Panc1 (cell line): Measurements from ENCODE around the gene WWOX. TPM values are rescaled to one million over a fixed set of nuclear protein-coding genes. Genes with fewer than 3 reads are reported as not detected.

Source experiments
- ATAC-seq: fragments of 200-7000 bp; cut with Tn5 transposase; 2 replicates; pipeline ENCODE4 v1.9.1; 2020; ENCODE audit warnings: mild to moderate bottlenecking, moderate library complexity
- BruUV-seq: library from RNA; stranded (reverse); fragments of 400-500 nt; replicated peaks from 2 replicates; lab custom pipeline; 2021; lab: Mats Ljungman, UMichigan
- CTCF ChIA-PET: fragments of 300-600 bp; sonication (Branson Sonifier 250); formaldehyde crosslinking; loops from one replicate; lab custom pipeline; 2022; ENCODE audit warnings: antibody characterized with exemption; lab: Charles Lee
- POLR2A ChIA-PET: fragments of 300-600 bp; sonication (Branson Sonifier 250); formaldehyde crosslinking; loops from one replicate; lab custom pipeline; 2022; ENCODE audit warnings: antibody characterized with exemption; lab: Charles Lee
- DNase-seq: peaks from one replicate; pipeline ENCODE4 v3.0.0-alpha.2; 2010; ENCODE audit warnings: low read depth, low spot score
- H3K27ac ChIP-seq: 2 replicates; pipeline ENCODE4 v1.5.1; 2011; ENCODE audit warnings: mild to moderate bottlenecking, low read length, inconsistent platforms
- H3K27me3 ChIP-seq: fragments of 200-500 bp; sonication (Bioruptor generic); 2 replicates; pipeline ENCODE4 v1.6.0; 2014; ENCODE audit warnings: low read length, inconsistent platforms; ENCODE audit not compliant: control insufficient read depth, insufficient read depth
- H3K36me3 ChIP-seq: fragments of 200-500 bp; sonication (Bioruptor generic); 2 replicates; pipeline ENCODE4 v1.5.1; 2014; ENCODE audit warnings: inconsistent platforms, mild to moderate bottlenecking, low read length, moderate library complexity; ENCODE audit not compliant: control insufficient read depth, insufficient read depth
- H3K4me1 ChIP-seq: 2 replicates; pipeline ENCODE4 v1.5.1; 2011; ENCODE audit warnings: inconsistent platforms, mild to moderate bottlenecking, low read length, moderate library complexity; ENCODE audit not compliant: control insufficient read depth, insufficient read depth
- H3K4me3 ChIP-seq, 2 experiments: 2 replicates each; pipeline ENCODE4 v1.5.1; 2011 to 2012; ENCODE audit warnings: low read depth in 2 of 2, low read length in 2 of 2, mild to moderate bottlenecking in 2 of 2, inconsistent platforms in 1 of 2, moderate library complexity in 1 of 2
- H3K9me3 ChIP-seq: fragments of 200-500 bp; sonication (Bioruptor generic); 2 replicates; pipeline ENCODE4 v1.5.1; 2014; ENCODE audit warnings: low read depth, mild to moderate bottlenecking, inconsistent platforms, low read length, moderate library complexity; ENCODE audit not compliant: control insufficient read depth, insufficient read depth
- POLR2AphosphoS5 ChIP-seq: IDR thresholded peaks from 2 replicates; pipeline ENCODE4 v1.6.1; 2012; ENCODE audit warnings: mild to moderate bottlenecking, low read depth, low read length, moderate library complexity
- SIN3A ChIP-seq: IDR thresholded peaks from 2 replicates; pipeline ENCODE4 v1.6.1; 2012; ENCODE audit warnings: low read depth, mild to moderate bottlenecking, low read length, moderate library complexity, borderline replicate concordance; ENCODE audit not compliant: insufficient read depth
- TCF7L2 ChIP-seq: IDR thresholded peaks from 2 replicates; pipeline ENCODE4 v1.6.1; 2011; ENCODE audit warnings: mild to moderate bottlenecking, low read depth, low read length, inconsistent platforms
- in situ Hi-C: cut with HindIII; loops from 2 replicates; pipeline ENCODE4 v1.10.0; 2016; ENCODE audit warnings: low sequenced_read_pairs, low pct_unique_long_range_greater_than_20kb
- intact Hi-C: fragments of 100-400 bp; cut with micrococcal nuclease; formaldehyde crosslinking; loops from one replicate; pipeline ENCODE4 v1.10.0; 2022; ENCODE audit not compliant: unreplicated experiment
- total RNA-seq: library from RNA; stranded (reverse); gene quantifications from one replicate; pipeline ENCODE4 v1.2.1, GENCODE V29; 2021; ENCODE audit not compliant: unreplicated experiment
- TF ChIP-seq, protein P1 (sequence below): fragments of 450-650 bp; IDR thresholded peaks from 2 replicates; pipeline ENCODE4 v1.5.1; 2017; ENCODE audit warnings: mild to moderate bottlenecking
- TF ChIP-seq, protein P2 (sequence below), 2 experiments: IDR thresholded peaks; 2 replicates each; pipeline ENCODE4 v1.6.1; 2011 to 2012; ENCODE audit warnings: low read depth in 2 of 2, control low read depth in 1 of 2, low read length in 1 of 2, mild to moderate bottlenecking in 1 of 2, moderate library complexity in 1 of 2; ENCODE audit not compliant: insufficient read depth in 1 of 2

WWOX gene
- total RNA-seq, 1 experiment from 2014 or later: 12.5 TPM

DNA sequence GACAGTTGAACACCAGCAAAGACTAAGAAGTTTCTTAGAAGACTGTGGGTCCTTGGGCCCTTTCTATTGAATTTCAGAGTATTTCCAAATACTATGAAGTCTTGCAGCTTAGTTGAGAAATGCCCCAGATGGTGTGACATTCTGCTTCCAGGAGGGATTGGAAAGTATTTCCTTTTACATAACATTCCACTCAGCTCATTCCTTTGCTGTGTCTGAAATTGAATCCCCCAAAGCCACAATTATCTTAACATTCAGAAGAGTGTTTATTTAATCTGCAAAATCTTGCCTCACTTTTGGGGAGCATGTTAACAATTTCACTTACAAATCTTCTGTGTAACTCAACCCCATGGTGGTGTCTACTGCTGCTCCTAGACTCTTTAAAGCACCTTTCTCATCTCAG, 307.7 kb downstream of the WWOX start:
- DNase-seq: no peak
- ChIA-PET POLR2A (no interaction called here), CTCF (no interaction called here)
- H3K27me3 ChIP-seq: no peaks in the 10 kb centered on the region
- BruUV-seq: no TSS peak
- no peak overlapping the region for H3K4me3 ChIP-seq
- intact Hi-C loops (no loop called here), in situ Hi-C loops (no loop called here)
- no peaks in the 10 kb centered on the region for H3K36me3 ChIP-seq
- no peaks in the 10 kb centered on the region for H3K9me3 ChIP-seq
- H3K4me1 ChIP-seq: no peaks in the 10 kb centered on the region
- TF ChIP-seq TCF7L2: no peak
- TF ChIP-seq, protein P1, sequence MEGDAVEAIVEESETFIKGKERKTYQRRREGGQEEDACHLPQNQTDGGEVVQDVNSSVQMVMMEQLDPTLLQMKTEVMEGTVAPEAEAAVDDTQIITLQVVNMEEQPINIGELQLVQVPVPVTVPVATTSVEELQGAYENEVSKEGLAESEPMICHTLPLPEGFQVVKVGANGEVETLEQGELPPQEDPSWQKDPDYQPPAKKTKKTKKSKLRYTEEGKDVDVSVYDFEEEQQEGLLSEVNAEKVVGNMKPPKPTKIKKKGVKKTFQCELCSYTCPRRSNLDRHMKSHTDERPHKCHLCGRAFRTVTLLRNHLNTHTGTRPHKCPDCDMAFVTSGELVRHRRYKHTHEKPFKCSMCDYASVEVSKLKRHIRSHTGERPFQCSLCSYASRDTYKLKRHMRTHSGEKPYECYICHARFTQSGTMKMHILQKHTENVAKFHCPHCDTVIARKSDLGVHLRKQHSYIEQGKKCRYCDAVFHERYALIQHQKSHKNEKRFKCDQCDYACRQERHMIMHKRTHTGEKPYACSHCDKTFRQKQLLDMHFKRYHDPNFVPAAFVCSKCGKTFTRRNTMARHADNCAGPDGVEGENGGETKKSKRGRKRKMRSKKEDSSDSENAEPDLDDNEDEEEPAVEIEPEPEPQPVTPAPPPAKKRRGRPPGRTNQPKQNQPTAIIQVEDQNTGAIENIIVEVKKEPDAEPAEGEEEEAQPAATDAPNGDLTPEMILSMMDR: no peak
- TF ChIP-seq POLR2AphosphoS5: no peak
- TF ChIP-seq, protein P2, sequence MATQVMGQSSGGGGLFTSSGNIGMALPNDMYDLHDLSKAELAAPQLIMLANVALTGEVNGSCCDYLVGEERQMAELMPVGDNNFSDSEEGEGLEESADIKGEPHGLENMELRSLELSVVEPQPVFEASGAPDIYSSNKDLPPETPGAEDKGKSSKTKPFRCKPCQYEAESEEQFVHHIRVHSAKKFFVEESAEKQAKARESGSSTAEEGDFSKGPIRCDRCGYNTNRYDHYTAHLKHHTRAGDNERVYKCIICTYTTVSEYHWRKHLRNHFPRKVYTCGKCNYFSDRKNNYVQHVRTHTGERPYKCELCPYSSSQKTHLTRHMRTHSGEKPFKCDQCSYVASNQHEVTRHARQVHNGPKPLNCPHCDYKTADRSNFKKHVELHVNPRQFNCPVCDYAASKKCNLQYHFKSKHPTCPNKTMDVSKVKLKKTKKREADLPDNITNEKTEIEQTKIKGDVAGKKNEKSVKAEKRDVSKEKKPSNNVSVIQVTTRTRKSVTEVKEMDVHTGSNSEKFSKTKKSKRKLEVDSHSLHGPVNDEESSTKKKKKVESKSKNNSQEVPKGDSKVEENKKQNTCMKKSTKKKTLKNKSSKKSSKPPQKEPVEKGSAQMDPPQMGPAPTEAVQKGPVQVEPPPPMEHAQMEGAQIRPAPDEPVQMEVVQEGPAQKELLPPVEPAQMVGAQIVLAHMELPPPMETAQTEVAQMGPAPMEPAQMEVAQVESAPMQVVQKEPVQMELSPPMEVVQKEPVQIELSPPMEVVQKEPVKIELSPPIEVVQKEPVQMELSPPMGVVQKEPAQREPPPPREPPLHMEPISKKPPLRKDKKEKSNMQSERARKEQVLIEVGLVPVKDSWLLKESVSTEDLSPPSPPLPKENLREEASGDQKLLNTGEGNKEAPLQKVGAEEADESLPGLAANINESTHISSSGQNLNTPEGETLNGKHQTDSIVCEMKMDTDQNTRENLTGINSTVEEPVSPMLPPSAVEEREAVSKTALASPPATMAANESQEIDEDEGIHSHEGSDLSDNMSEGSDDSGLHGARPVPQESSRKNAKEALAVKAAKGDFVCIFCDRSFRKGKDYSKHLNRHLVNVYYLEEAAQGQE (IDR thresholded peaks at IDR 0.05; ENCODE audit: insufficient read depth in 1 of 2, low read depth in 2 of 2, low read length in 1 of 2): no peak
- TF ChIP-seq SIN3A: no peak
- no peak for ATAC-seq
- no peak overlapping the region for H3K27ac ChIP-seq

DNA sequence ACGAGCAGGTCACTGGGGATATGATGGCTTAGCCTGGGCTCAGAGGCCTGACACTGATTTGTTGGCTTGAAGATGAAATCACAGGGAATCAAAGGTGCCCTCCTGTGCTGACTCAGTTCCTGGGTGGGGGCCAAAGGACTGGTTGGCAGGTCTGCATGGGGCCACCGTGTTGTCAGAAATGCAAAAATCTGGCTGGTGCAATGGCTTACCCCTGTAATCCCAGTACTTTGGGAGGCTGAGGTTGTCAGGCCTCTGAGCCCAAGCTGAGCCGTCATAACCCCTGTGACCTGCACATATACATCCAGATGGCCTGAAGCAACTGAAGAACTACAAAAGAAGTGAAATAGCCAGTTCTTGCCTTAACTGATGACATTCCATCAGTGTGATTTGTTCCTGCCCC, 314.2 kb downstream of the WWOX start:
- Histone ChIP-seq H3K4me1 (no peaks in the 10 kb centered on the region), H3K27me3 (no peaks in the 10 kb centered on the region), H3K36me3 (no peaks in the 10 kb centered on the region), H3K4me3 (no peak overlapping the region), H3K27ac (no peak overlapping the region), H3K9me3 (no peaks in the 10 kb centered on the region)
- ATAC-seq (no peak), DNase-seq (no peak)
- CTCF ChIA-PET: no interaction called here
- in situ Hi-C loops: no loop called here
- intact Hi-C loops: no loop called here
- no TSS peak for BruUV-seq
- POLR2A ChIA-PET: no interaction called here
- TF ChIP-seq, protein P2 (IDR thresholded peaks at IDR 0.05; ENCODE audit: insufficient read depth in 1 of 2, low read depth in 2 of 2, low read length in 1 of 2): no peak
- TF ChIP-seq, protein P1: no peak
- TF ChIP-seq POLR2AphosphoS5: no peak
- TF ChIP-seq SIN3A: no peak
- no peak for TF ChIP-seq TCF7L2
